Fibroblast of skin of left biceps (primary cell): Measurements from ENCODE around the gene BMP3.

Source experiments
- DNase-seq, 2 experiments: peaks; one replicate each; pipeline ENCODE4 v3.0.0-alpha.2; 2013; ENCODE audit warnings: low read depth in 2 of 2

BMP3 gene

GRCh38 chr4:81040012-81040659 lies 9.6 kb downstream of the BMP3 start:
- peak; percentile 8 to 12 for DNase-seq

GRCh38 chr4:81042578-81043365 lies 12.3 kb downstream of the BMP3 start:
- no peak for DNase-seq

- DNase-seq = no peak
Observed at GRCh38 chr4:81049330-81049729, 18.8 kb downstream of the BMP3 start.

- DNase-seq = no peak
Observed at GRCh38 chr4:81049907-81050306, 19.4 kb downstream of the BMP3 start.

- DNase-seq = peak; percentile 56 to 60
Observed at GRCh38 chr4:81052119-81053068, 21.9 kb downstream of the BMP3 start.

- no peak for DNase-seq
Observed at GRCh38 chr4:81058621-81059020, 28.1 kb downstream of the BMP3 start.

- DNase-seq = no peak
Observed at GRCh38 chr4:81060587-81061343, 30.3 kb downstream of the BMP3 start.

- no peak for DNase-seq
Observed at GRCh38 chr4:81061344-81061730, 30.8 kb downstream of the BMP3 start.

- DNase-seq = no peak
Observed at GRCh38 chr4:81062001-81062400, 31.5 kb downstream of the BMP3 start.

- no peak for DNase-seq
Observed at GRCh38 chr4:81065446-81065845, 34.9 kb downstream of the BMP3 start.

GRCh38 chr4:81069706-81070331 lies 39.3 kb downstream of the BMP3 start:
- peak; percentile 64 to 69 for DNase-seq

GRCh38 chr4:81071013-81071412 lies 40.5 kb downstream of the BMP3 start:
- DNase-seq = no peak

GRCh38 chr4:81081156-81081555 lies 50.6 kb downstream of the BMP3 start:
- no peak for DNase-seq

- DNase-seq = peak; percentile 8 to 19
Observed at GRCh38 chr4:81084029-81084428, 53.5 kb downstream of the BMP3 start.

GRCh38 chr4:81084634-81085033 lies 54.1 kb downstream of the BMP3 start:
- no peak for DNase-seq

GRCh38 chr4:81085291-81085690 lies 54.8 kb downstream of the BMP3 start:
- DNase-seq = no peak

- DNase-seq = no peak
Observed at GRCh38 chr4:81085979-81086378, 55.5 kb downstream of the BMP3 start.

- DNase-seq = no peak
Observed at GRCh38 chr4:81093720-81094401, 63.4 kb downstream of the BMP3 start.

- no peak for DNase-seq
Observed at GRCh38 chr4:81095389-81095788, 64.9 kb downstream of the BMP3 start.

- DNase-seq = peak; percentile 30
Observed at GRCh38 chr4:81096566-81096965, 66.1 kb downstream of the BMP3 start.
